ENCODE measurements around the gene GLT8D2.

- peak; percentile 59 for TF ChIP-seq POLR2A (IDR thresholded peaks at IDR 0.05)
- no peak for TF ChIP-seq EP300 (IDR thresholded peaks at IDR 0.05)
- TF ChIP-seq, protein P1, sequence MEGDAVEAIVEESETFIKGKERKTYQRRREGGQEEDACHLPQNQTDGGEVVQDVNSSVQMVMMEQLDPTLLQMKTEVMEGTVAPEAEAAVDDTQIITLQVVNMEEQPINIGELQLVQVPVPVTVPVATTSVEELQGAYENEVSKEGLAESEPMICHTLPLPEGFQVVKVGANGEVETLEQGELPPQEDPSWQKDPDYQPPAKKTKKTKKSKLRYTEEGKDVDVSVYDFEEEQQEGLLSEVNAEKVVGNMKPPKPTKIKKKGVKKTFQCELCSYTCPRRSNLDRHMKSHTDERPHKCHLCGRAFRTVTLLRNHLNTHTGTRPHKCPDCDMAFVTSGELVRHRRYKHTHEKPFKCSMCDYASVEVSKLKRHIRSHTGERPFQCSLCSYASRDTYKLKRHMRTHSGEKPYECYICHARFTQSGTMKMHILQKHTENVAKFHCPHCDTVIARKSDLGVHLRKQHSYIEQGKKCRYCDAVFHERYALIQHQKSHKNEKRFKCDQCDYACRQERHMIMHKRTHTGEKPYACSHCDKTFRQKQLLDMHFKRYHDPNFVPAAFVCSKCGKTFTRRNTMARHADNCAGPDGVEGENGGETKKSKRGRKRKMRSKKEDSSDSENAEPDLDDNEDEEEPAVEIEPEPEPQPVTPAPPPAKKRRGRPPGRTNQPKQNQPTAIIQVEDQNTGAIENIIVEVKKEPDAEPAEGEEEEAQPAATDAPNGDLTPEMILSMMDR (IDR thresholded peaks at IDR 0.05): no peak
Measured at GRCh38 chr12:104064031-104064841, 14.2 kb upstream of the GLT8D2 start, which contains the start of gene HCFC2.

All from ovary (tissue), 3 donors.